B cell (primary cell): ENCODE data around the gene PTPRM. TPM values are rescaled to one million over a fixed set of nuclear protein-coding genes. Genes with fewer than 3 reads are reported as not detected.

ENCODE experiments used
- ATAC-seq: fragments of 200-7000 bp; cut with Tn5 transposase; one replicate; pipeline ENCODE4 v1.10.0; 2021; ENCODE audit warnings: low read depth, mild to moderate bottlenecking, moderate number of reproducible peaks, moderate library complexity
- CTCF ChIA-PET: fragments of 350-600 bp; sonication (Branson Sonifier 250); formaldehyde crosslinking; loops from one replicate; lab custom pipeline; 2021; ENCODE audit warnings: antibody characterized with exemption, inconsistent platforms; lab: Charles Lee
- POLR2A ChIA-PET: fragments of 350-600 bp; sonication (Branson Sonifier 250); formaldehyde crosslinking; loops from one replicate; lab custom pipeline; 2021; ENCODE audit warnings: antibody characterized with exemption; lab: Charles Lee
- DNase-seq: peaks from one replicate; pipeline ENCODE4 v3.0.0; 2013
- H2AFZ ChIP-seq: 2 replicates; pipeline ENCODE4 v1.6.1; 2012; ENCODE audit warnings: mild to moderate bottlenecking, low read depth, low read length; ENCODE audit not compliant: insufficient read depth, poor library complexity, severe bottlenecking
- H3K27ac ChIP-seq, 2 donors: 1 replicate in 1 of 2; 2 replicates in 1 of 2; pipeline ENCODE4 v1.5.1; 2012 to 2013; ENCODE audit warnings: low read length in 2 of 2, mild to moderate bottlenecking in 2 of 2, moderate library complexity in 1 of 2
- H3K27me3 ChIP-seq, 4 experiments: fragments of 200-600 bp in 1 of 4; sonication (generic) in 1 of 4; replicated peaks in 1 of 4; 1 replicate in 2 of 4; 2 replicates in 2 of 4; pipeline versions ENCODE4 v1.6.1 to v1.7.0; 2013 to 2016; ENCODE audit warnings: low read length in 3 of 4, mild to moderate bottlenecking in 2 of 4, mixed read lengths in 1 of 4, moderate library complexity in 1 of 4; ENCODE audit not compliant: insufficient read depth in 4 of 4, control insufficient read depth in 3 of 4; ENCODE audit errors: control extremely low read depth in 1 of 4
- H3K36me3 ChIP-seq, 2 experiments: replicated peaks in 1 of 2; 1 replicate in 1 of 2; 2 replicates in 1 of 2; pipeline versions ENCODE4 v1.6.1 to v1.7.1; 2013; ENCODE audit warnings: low read length in 1 of 2; ENCODE audit not compliant: insufficient read depth in 2 of 2, control insufficient read depth in 1 of 2; ENCODE audit errors: control extremely low read depth in 1 of 2, extremely low read depth in 1 of 2
- H3K4me1 ChIP-seq, 2 donors: fragments of 200-600 bp in 1 of 2; sonication (generic) in 1 of 2; 1 replicate in 1 of 2; 2 replicates in 1 of 2; pipeline versions ENCODE4 v1.5.1 to v1.6.1; 2013 to 2017; ENCODE audit warnings: low read length in 2 of 2; ENCODE audit not compliant: control insufficient read depth in 2 of 2, insufficient read depth in 2 of 2
- H3K4me2 ChIP-seq: replicated peaks from 2 replicates; pipeline ENCODE3; 2012; ENCODE audit warnings: mild to moderate bottlenecking, low read depth, low read length; ENCODE audit not compliant: poor library complexity, severe bottlenecking
- H3K4me3 ChIP-seq, 5 experiments: fragments of 200-600 bp in 1 of 5; sonication (generic) in 1 of 5; 1 replicate in 3 of 5; 2 replicates in 2 of 5; pipeline versions ENCODE4 v1.5.1 to v1.7.0; 2011 to 2016; ENCODE audit warnings: low read length in 4 of 5, mild to moderate bottlenecking in 4 of 5, low read depth in 2 of 5, control low read depth in 1 of 5, moderate library complexity in 1 of 5; ENCODE audit not compliant: insufficient read depth in 1 of 5; ENCODE audit errors: control extremely low read depth in 1 of 5, extremely low read depth in 1 of 5
- H3K79me2 ChIP-seq: fragments of 200-600 bp; sonication (generic); one replicate; pipeline ENCODE4 v1.6.0; 2016; ENCODE audit warnings: low read length; ENCODE audit not compliant: control insufficient read depth, insufficient read depth
- H3K9ac ChIP-seq: fragments of 200-600 bp; sonication (generic); 2 replicates; pipeline ENCODE4 v1.6.1; 2017; ENCODE audit warnings: mild to moderate bottlenecking, low read length, moderate library complexity
- H3K9me3 ChIP-seq, 3 donors: one replicate each; pipeline versions ENCODE4 v1.6.1 to v1.7.1; 2013; ENCODE audit warnings: low read length in 2 of 3; ENCODE audit not compliant: control insufficient read depth in 2 of 3, insufficient read depth in 1 of 3; ENCODE audit errors: control extremely low read depth in 1 of 3
- H4K20me1 ChIP-seq: 2 replicates; pipeline ENCODE4 v1.6.0; 2012; ENCODE audit warnings: mild to moderate bottlenecking, low read length; ENCODE audit not compliant: insufficient read depth, control insufficient read depth, poor library complexity, severe bottlenecking
- H3K27ac Mint-ChIP-seq: one replicate; pipeline ENCODE4 v1.8.0; 2021; ENCODE audit warnings: mixed read lengths
- H3K27me3 Mint-ChIP-seq: one replicate; pipeline ENCODE4 v1.8.0; 2021; ENCODE audit warnings: mixed read lengths
- H3K4me1 Mint-ChIP-seq: one replicate; pipeline ENCODE4 v1.8.0; 2021; ENCODE audit warnings: mixed read lengths
- H3K4me3 Mint-ChIP-seq: one replicate; pipeline ENCODE4 v1.8.0; 2021; ENCODE audit warnings: mixed read lengths
- H3K9me3 Mint-ChIP-seq: one replicate; pipeline ENCODE4 v1.8.0; 2022; ENCODE audit warnings: mixed read lengths; ENCODE audit not compliant: insufficient read depth
- CTCF ChIP-seq: fragments of 200-600 bp; IDR thresholded peaks from one replicate; pipeline ENCODE4 v1.8.0; 2022; ENCODE audit warnings: antibody characterized with exemption, mild to moderate bottlenecking
- EZH2 ChIP-seq: IDR thresholded peaks from 2 replicates; pipeline ENCODE4 v1.6.1; 2012; ENCODE audit warnings: borderline replicate concordance, low read depth, mild to moderate bottlenecking, moderate library complexity, low read length; ENCODE audit not compliant: insufficient read depth, poor library complexity, severe bottlenecking
- WGBS: methylation state at CpG from one replicate; pipeline ENCODE4 v1.1.5; 2013; ENCODE audit warnings: missing lambda C conversion rate; ENCODE audit not compliant: insufficient coverage; 5-methylcytosine and 5-hydroxymethylcytosine counted together
- intact Hi-C: fragments of 100-400 bp; cut with micrococcal nuclease; formaldehyde crosslinking; loops from one replicate; pipeline ENCODE4 v1.10.0; 2022
- polyA plus RNA-seq: library from polyadenylated mRNA; depleted of rRNA; stranded (reverse); fragments of >200 nt; gene quantifications from 2 replicates; pipeline ENCODE4 v1.2.3, GENCODE V29; 2012
- total RNA-seq, 2 donors: library from RNA; stranded (reverse); fragments of 120-200 nt in 1 of 2; gene quantifications; 1 replicate in 1 of 2; 2 replicates in 1 of 2; pipeline versions ENCODE4 v1.2.3 to v1.2.4, GENCODE V29; 2013 to 2022

PTPRM gene
- total and polyA plus RNA-seq, 2 donors (not counting 1 experiment from before 2014, with no cell fraction given): 0.20 to 0.89 TPM

GRCh38 chr18:8106603-8107002 lies 539.5 kb downstream of the PTPRM start:
- CTCF ChIA-PET: no interaction called here
- H3K4me1 Mint-ChIP-seq: no peaks in the 10 kb centered on the region
- no peak overlapping the region for H3K4me3 Mint-ChIP-seq
- H3K4me1 ChIP-seq: no peaks in the 10 kb centered on the region
- no peak overlapping the region for H2AFZ ChIP-seq
- H3K4me2 ChIP-seq: no peak overlapping the region
- no peaks in the 10 kb centered on the region for H4K20me1 ChIP-seq
- no peak overlapping the region for H3K9ac ChIP-seq
- intact Hi-C loops: no loop called here
- no peak for DNase-seq
- no peaks in the 10 kb centered on the region for H3K27me3 Mint-ChIP-seq
- no peak for ATAC-seq
- no peaks in the 10 kb centered on the region for H3K27me3 ChIP-seq
- H3K27ac ChIP-seq: no peak overlapping the region
- peaks cover 0 to 5% (median 1%) of the 10 kb centered on the region in 3 donors for H3K9me3 ChIP-seq
- H3K27ac Mint-ChIP-seq: no peak overlapping the region
- TF ChIP-seq CTCF (no peak), EZH2 (no peak)
- H3K9me3 Mint-ChIP-seq: peaks cover 2% of the 10 kb centered on the region
- H3K36me3 ChIP-seq: no peaks in the 10 kb centered on the region
- H3K79me2 ChIP-seq: no peaks in the 10 kb centered on the region
- no peak overlapping the region for H3K4me3 ChIP-seq
- POLR2A ChIA-PET: no interaction called here
- WGBS: 83% methylated on average over 2 of the region's 4 CpGs

- no peak overlapping the region for H3K27ac Mint-ChIP-seq
- Histone ChIP-seq H3K4me1 (no peaks in the 10 kb centered on the region), H3K27ac (no peak overlapping the region), H4K20me1 (no peaks in the 10 kb centered on the region), H2AFZ (no peak overlapping the region), H3K27me3 (no peaks in the 10 kb centered on the region), H3K4me2 (no peak overlapping the region), H3K9ac (no peak overlapping the region), H3K9me3 (peaks cover 0 to 5% (median 1%) of the 10 kb centered on the region in 3 donors), H3K79me2 (no peaks in the 10 kb centered on the region), H3K4me3 (no peak overlapping the region), H3K36me3 (no peaks in the 10 kb centered on the region)
- intact Hi-C loops: no loop called here
- no peaks in the 10 kb centered on the region for H3K27me3 Mint-ChIP-seq
- H3K4me3 Mint-ChIP-seq: no peak overlapping the region
- no peak for TF ChIP-seq CTCF
- no peak for TF ChIP-seq EZH2
- H3K9me3 Mint-ChIP-seq: no peaks in the 10 kb centered on the region
- H3K4me1 Mint-ChIP-seq: no peaks in the 10 kb centered on the region
- no peak for ATAC-seq
- ChIA-PET CTCF (no interaction called here), POLR2A (no interaction called here)
- no CpG with 5 or more reads among the region's 2 CpGs for WGBS
- DNase-seq: no peak
Observed at GRCh38 chr18:8107426-8107825, 540.3 kb downstream of the PTPRM start.
